CD14-positive monocyte (primary cell): Measurements from ENCODE around the gene HINFP. TPM values are rescaled to one million over a fixed set of nuclear protein-coding genes. Genes with fewer than 3 reads are reported as not detected.

Source experiments
- DNase-seq, 3 donors: peaks; one replicate each; pipeline ENCODE4 v3.0.0-alpha.2; 2011 to 2022
- H2AFZ ChIP-seq: 2 replicates; pipeline ENCODE4 v1.6.0; 2012; ENCODE audit warnings: mild to moderate bottlenecking, low read depth, low read length, inconsistent platforms; ENCODE audit not compliant: insufficient read depth, poor library complexity, severe bottlenecking
- H3K27ac ChIP-seq, 2 donors: 1 replicate in 1 of 2; 2 replicates in 1 of 2; pipeline ENCODE4 v1.5.1; 2012 to 2013; ENCODE audit warnings: low read length in 2 of 2, control low read depth in 1 of 2, inconsistent platforms in 1 of 2, low read depth in 1 of 2, mild to moderate bottlenecking in 1 of 2
- H3K27me3 ChIP-seq, 2 donors: one replicate each; pipeline versions ENCODE4 v1.6.0 to v1.6.1; 2011 to 2013; ENCODE audit warnings: low read length in 2 of 2; ENCODE audit not compliant: control insufficient read depth in 2 of 2, insufficient read depth in 2 of 2
- H3K36me3 ChIP-seq, 2 donors: replicated peaks in 1 of 2; 1 replicate in 1 of 2; 2 replicates in 1 of 2; pipeline versions ENCODE4 v1.5.1 to v1.6.1; 2012 to 2013; ENCODE audit warnings: low read length in 2 of 2, control low read depth in 1 of 2, inconsistent platforms in 1 of 2, mild to moderate bottlenecking in 1 of 2; ENCODE audit not compliant: insufficient read depth in 2 of 2, control insufficient read depth in 1 of 2
- H3K4me1 ChIP-seq, 2 donors: 1 replicate in 1 of 2; 2 replicates in 1 of 2; pipeline versions ENCODE4 v1.5.1 to v1.6.1; 2012 to 2013; ENCODE audit warnings: low read length in 2 of 2, control low read depth in 1 of 2, inconsistent platforms in 1 of 2, mild to moderate bottlenecking in 1 of 2, moderate library complexity in 1 of 2; ENCODE audit not compliant: insufficient read depth in 2 of 2, control insufficient read depth in 1 of 2
- H3K4me2 ChIP-seq: replicated peaks from 2 replicates; pipeline ENCODE3; 2012; ENCODE audit warnings: low read length, moderate library complexity, mild to moderate bottlenecking; ENCODE audit not compliant: poor library complexity, severe bottlenecking; ENCODE audit errors: extremely low read depth
- H3K4me3 ChIP-seq, 3 experiments: fragments of 200-600 bp in 1 of 3; sonication (generic) in 1 of 3; replicated peaks in 1 of 3; 1 replicate in 2 of 3; 2 replicates in 1 of 3; pipeline ENCODE4 v1.5.1; 2011 to 2013; ENCODE audit warnings: low read length in 3 of 3, mild to moderate bottlenecking in 3 of 3, control low read depth in 2 of 3, low read depth in 2 of 3, inconsistent platforms in 1 of 3, moderate library complexity in 1 of 3
- H3K79me2 ChIP-seq: 2 replicates; pipeline ENCODE4 v1.6.0; 2012; ENCODE audit warnings: mild to moderate bottlenecking, control low read depth, inconsistent platforms, low read length, moderate library complexity; ENCODE audit not compliant: insufficient read depth
- H3K9ac ChIP-seq: 2 replicates; pipeline ENCODE4 v1.6.0; 2017; ENCODE audit warnings: low read length, mild to moderate bottlenecking; ENCODE audit not compliant: insufficient read depth, poor library complexity, severe bottlenecking
- H3K9me3 ChIP-seq, 2 donors: replicated peaks in 1 of 2; 1 replicate in 1 of 2; 2 replicates in 1 of 2; pipeline versions ENCODE4 v1.5.1 to v1.6.1; 2012 to 2013; ENCODE audit warnings: low read length in 2 of 2, control low read depth in 1 of 2; ENCODE audit not compliant: control insufficient read depth in 1 of 2, insufficient read depth in 1 of 2
- H4K20me1 ChIP-seq: 2 replicates; pipeline ENCODE4 v1.6.0; 2012; ENCODE audit warnings: mild to moderate bottlenecking, low read length, control low read depth, moderate library complexity; ENCODE audit not compliant: insufficient read depth
- H3K27ac Mint-ChIP-seq, 7 donors: one replicate each; pipeline ENCODE4 v1.8.0; 2020; ENCODE audit warnings: mild to moderate bottlenecking in 7 of 7, mixed read lengths in 7 of 7, moderate library complexity in 6 of 7, inconsistent platforms in 2 of 7
- H3K27me3 Mint-ChIP-seq, 3 donors: one replicate each; pipeline ENCODE4 v1.8.0; 2021 to 2022; ENCODE audit warnings: low read depth in 3 of 3, mild to moderate bottlenecking in 3 of 3, mixed read lengths in 3 of 3, moderate library complexity in 3 of 3, inconsistent platforms in 1 of 3
- H3K36me3 Mint-ChIP-seq, 2 donors: one replicate each; pipeline ENCODE4 v1.8.0; 2020; ENCODE audit warnings: mixed read lengths in 2 of 2, inconsistent platforms in 1 of 2, mild to moderate bottlenecking in 1 of 2
- H3K4me1 Mint-ChIP-seq: one replicate; pipeline ENCODE4 v1.8.0; 2020; ENCODE audit warnings: mild to moderate bottlenecking, mixed read lengths
- H3K4me3 Mint-ChIP-seq, 2 donors: one replicate each; pipeline ENCODE4 v1.8.0; 2020; ENCODE audit warnings: mild to moderate bottlenecking in 2 of 2, mixed read lengths in 2 of 2, moderate library complexity in 1 of 2
- H3K9me3 Mint-ChIP-seq, 7 donors: one replicate each; pipeline ENCODE4 v1.8.0; 2020 to 2022; ENCODE audit warnings: mixed read lengths in 7 of 7, mild to moderate bottlenecking in 6 of 7, moderate library complexity in 6 of 7, inconsistent platforms in 2 of 7
- WGBS: methylation state at CpG from one replicate; pipeline ENCODE4 v1.1.5; 2013; ENCODE audit warnings: missing lambda C conversion rate; ENCODE audit not compliant: insufficient coverage; 5-methylcytosine and 5-hydroxymethylcytosine counted together
- intact Hi-C, 2 donors: fragments of 100-400 bp; cut with micrococcal nuclease; formaldehyde crosslinking; loops; one replicate each; pipeline versions ENCODE4 v1.15.0 to v1.15.1; 2023
- polyA plus RNA-seq, 3 donors: library from polyadenylated mRNA; depleted of rRNA in 1 of 3; unstranded in 2 of 3; stranded (reverse) in 1 of 3; fragments of 300-500 nt in 2 of 3; fragments of >200 nt in 1 of 3; fragmentation: Illumina TruSeq in 2 of 3; gene quantifications; 1 replicate in 2 of 3; 2 replicates in 1 of 3; pipeline ENCODE4 v1.2.3, GENCODE V29; 2012 to 2021
- TF ChIP-seq, protein P1 (sequence below): fragments of 200-600 bp; IDR thresholded peaks from one replicate; pipeline ENCODE4 v1.8.0; 2022; ENCODE audit warnings: antibody characterized with exemption, mild to moderate bottlenecking

Gene HINFP
- polyA plus RNA-seq, 3 donors, result 8.0 to 43.0 (median 8.6) TPM

- no peak overlapping the region for H2AFZ ChIP-seq
- no peak overlapping the region for H3K4me3 ChIP-seq
- 100% methylated on average over 6 of the region's 12 CpGs for WGBS
- intact Hi-C loops, result no loop called here
- no peaks in the 10 kb centered on the region for H3K27me3 Mint-ChIP-seq
- H3K4me2 ChIP-seq, result no peak overlapping the region
- H3K9ac ChIP-seq, result no peak overlapping the region
- no peak overlapping the region for H3K4me3 Mint-ChIP-seq
- H3K4me1 Mint-ChIP-seq, result peaks cover 65% of the 10 kb centered on the region
- H3K4me1 ChIP-seq, result peaks cover 51 to 68% of the 10 kb centered on the region in 2 donors
- H3K27me3 ChIP-seq, result no peaks in the 10 kb centered on the region
- H4K20me1 ChIP-seq, result peaks cover 48% of the 10 kb centered on the region
- peaks cover 63 to 76% of the 10 kb centered on the region in 2 donors for H3K36me3 Mint-ChIP-seq
- no peaks in the 10 kb centered on the region for H3K9me3 ChIP-seq
- peak overlapping the region in 3 of 7 donors; percentile 37 to 44 (median 38) for H3K27ac Mint-ChIP-seq
- H3K9me3 Mint-ChIP-seq, result no peaks in the 10 kb centered on the region
- peaks cover 68% of the 10 kb centered on the region for H3K79me2 ChIP-seq
- DNase-seq, result no peak
- peaks cover 57 to 66% of the 10 kb centered on the region in 2 donors for H3K36me3 ChIP-seq
- no peak overlapping the region for H3K27ac ChIP-seq
- TF ChIP-seq, protein P1, sequence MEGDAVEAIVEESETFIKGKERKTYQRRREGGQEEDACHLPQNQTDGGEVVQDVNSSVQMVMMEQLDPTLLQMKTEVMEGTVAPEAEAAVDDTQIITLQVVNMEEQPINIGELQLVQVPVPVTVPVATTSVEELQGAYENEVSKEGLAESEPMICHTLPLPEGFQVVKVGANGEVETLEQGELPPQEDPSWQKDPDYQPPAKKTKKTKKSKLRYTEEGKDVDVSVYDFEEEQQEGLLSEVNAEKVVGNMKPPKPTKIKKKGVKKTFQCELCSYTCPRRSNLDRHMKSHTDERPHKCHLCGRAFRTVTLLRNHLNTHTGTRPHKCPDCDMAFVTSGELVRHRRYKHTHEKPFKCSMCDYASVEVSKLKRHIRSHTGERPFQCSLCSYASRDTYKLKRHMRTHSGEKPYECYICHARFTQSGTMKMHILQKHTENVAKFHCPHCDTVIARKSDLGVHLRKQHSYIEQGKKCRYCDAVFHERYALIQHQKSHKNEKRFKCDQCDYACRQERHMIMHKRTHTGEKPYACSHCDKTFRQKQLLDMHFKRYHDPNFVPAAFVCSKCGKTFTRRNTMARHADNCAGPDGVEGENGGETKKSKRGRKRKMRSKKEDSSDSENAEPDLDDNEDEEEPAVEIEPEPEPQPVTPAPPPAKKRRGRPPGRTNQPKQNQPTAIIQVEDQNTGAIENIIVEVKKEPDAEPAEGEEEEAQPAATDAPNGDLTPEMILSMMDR, result no peak
Observed at GRCh38 chr11:119112314-119113020, 8.9 kb upstream of the HINFP start.

GRCh38 chr11:119113716-119114115, 7.7 kb upstream of the HINFP start:
- WGBS, result 100% methylated on average over 5 of the region's 9 CpGs
- H3K4me1 ChIP-seq, result peaks cover 50 to 61% of the 10 kb centered on the region in 2 donors
- TF ChIP-seq, protein P1, result no peak

More at GRCh38 chr11:119113716-119114115, 7.7 kb upstream of the HINFP start:
- Histone ChIP-seq H3K27ac (peak overlapping the region in 1 of 2 donors; percentile 18), H2AFZ (no peak overlapping the region), H3K4me3 (no peak overlapping the region), H3K9ac (no peak overlapping the region), H3K9me3 (no peaks in the 10 kb centered on the region), H4K20me1 (peaks cover 36% of the 10 kb centered on the region), H3K4me2 (no peak overlapping the region), H3K36me3 (peaks cover 57 to 78% of the 10 kb centered on the region in 2 donors), H3K79me2 (peaks cover 56% of the 10 kb centered on the region), H3K27me3 (no peaks in the 10 kb centered on the region)
- Mint-ChIP-seq H3K36me3 (peaks cover 67 to 87% of the 10 kb centered on the region in 2 donors), H3K9me3 (no peaks in the 10 kb centered on the region), H3K27me3 (no peaks in the 10 kb centered on the region), H3K27ac (peak overlapping the region in 4 of 7 donors; percentile 8 to 73 (median 56)), H3K4me1 (peaks cover 58% of the 10 kb centered on the region), H3K4me3 (no peak overlapping the region)
- no peak for DNase-seq
- intact Hi-C loops, result no loop called here
